ENCODE measurements around the gene GJC2.

The GJC2 gene

GRCh38 chr1:228157729-228158126 is 8.0 kb downstream of the GJC2 start:
- peaks cover 23% of the 10 kb centered on the region for H3K4me1 Mint-ChIP-seq
- H3K27ac Mint-ChIP-seq: no peak overlapping the region
- no peaks in the 10 kb centered on the region for H3K9me3 Mint-ChIP-seq
- H3K4me3 Mint-ChIP-seq: no peak overlapping the region
- no peaks in the 10 kb centered on the region for H3K27me3 Mint-ChIP-seq
- H3K36me3 Mint-ChIP-seq: no peaks in the 10 kb centered on the region

GRCh38 chr1:228158151-228159007 is 8.6 kb downstream of the GJC2 start:
- Mint-ChIP-seq H3K27me3 (no peaks in the 10 kb centered on the region), H3K36me3 (no peaks in the 10 kb centered on the region), H3K9me3 (no peaks in the 10 kb centered on the region), H3K4me3 (no peak overlapping the region), H3K4me1 (peaks cover 23% of the 10 kb centered on the region), H3K27ac (no peak overlapping the region)

GRCh38 chr1:228159008-228159665 is 9.4 kb downstream of the GJC2 start:
- no peaks in the 10 kb centered on the region for H3K27me3 Mint-ChIP-seq
- no peak overlapping the region for H3K4me3 Mint-ChIP-seq
- H3K36me3 Mint-ChIP-seq: no peaks in the 10 kb centered on the region
- H3K9me3 Mint-ChIP-seq: no peaks in the 10 kb centered on the region
- no peak overlapping the region for H3K27ac Mint-ChIP-seq
- H3K4me1 Mint-ChIP-seq: peaks cover 28% of the 10 kb centered on the region

GRCh38 chr1:228160201-228160761 is 10.6 kb downstream of the GJC2 start:
- Mint-ChIP-seq H3K9me3 (no peaks in the 10 kb centered on the region), H3K4me3 (no peak overlapping the region), H3K36me3 (no peaks in the 10 kb centered on the region), H3K27me3 (no peaks in the 10 kb centered on the region), H3K27ac (no peak overlapping the region), H3K4me1 (peaks cover 27% of the 10 kb centered on the region)

GRCh38 chr1:228161362-228161761 is 11.6 kb downstream of the GJC2 start:
- Mint-ChIP-seq H3K4me3 (no peak overlapping the region), H3K27ac (peak overlapping the region; percentile 82), H3K36me3 (no peaks in the 10 kb centered on the region), H3K27me3 (no peaks in the 10 kb centered on the region), H3K9me3 (no peaks in the 10 kb centered on the region), H3K4me1 (peaks cover 27% of the 10 kb centered on the region)

GRCh38 chr1:228161866-228162265 is 12.1 kb downstream of the GJC2 start:
- H3K4me1 Mint-ChIP-seq: peaks cover 31% of the 10 kb centered on the region
- H3K27ac Mint-ChIP-seq: peak overlapping the region; percentile 82
- no peaks in the 10 kb centered on the region for H3K36me3 Mint-ChIP-seq
- H3K4me3 Mint-ChIP-seq: peak overlapping the region; percentile 3
- H3K27me3 Mint-ChIP-seq: no peaks in the 10 kb centered on the region
- no peaks in the 10 kb centered on the region for H3K9me3 Mint-ChIP-seq

- no peak overlapping the region for H3K27ac Mint-ChIP-seq
Measured at GRCh38 chr1:228162286-228163006, 12.7 kb downstream of the GJC2 start.

GRCh38 chr1:228163007-228163753 is 13.4 kb downstream of the GJC2 start:
- no peak overlapping the region for H3K27ac Mint-ChIP-seq
- no peaks in the 10 kb centered on the region for H3K9me3 Mint-ChIP-seq
- peaks cover 40% of the 10 kb centered on the region for H3K4me1 Mint-ChIP-seq

More at GRCh38 chr1:228162286-228163006, 12.7 kb downstream of the GJC2 start:
- no peaks in the 10 kb centered on the region for H3K27me3 Mint-ChIP-seq
- no peak overlapping the region for H3K4me3 Mint-ChIP-seq
- no peaks in the 10 kb centered on the region for H3K36me3 Mint-ChIP-seq
- H3K4me1 Mint-ChIP-seq: peaks cover 34% of the 10 kb centered on the region
- no peaks in the 10 kb centered on the region for H3K9me3 Mint-ChIP-seq

GRCh38 chr1:228163776-228164519 is 14.2 kb downstream of the GJC2 start:
- H3K27me3 Mint-ChIP-seq: no peaks in the 10 kb centered on the region
- H3K4me1 Mint-ChIP-seq: peaks cover 40% of the 10 kb centered on the region
- H3K9me3 Mint-ChIP-seq: no peaks in the 10 kb centered on the region
- H3K4me3 Mint-ChIP-seq: peak overlapping the region; percentile 92
- H3K36me3 Mint-ChIP-seq: peaks cover 1% of the 10 kb centered on the region
- H3K27ac Mint-ChIP-seq: peak overlapping the region; percentile 90

More at GRCh38 chr1:228163007-228163753, 13.4 kb downstream of the GJC2 start:
- Mint-ChIP-seq H3K27me3 (no peaks in the 10 kb centered on the region), H3K36me3 (peaks cover 1% of the 10 kb centered on the region), H3K4me3 (no peak overlapping the region)

GRCh38 chr1:228164561-228165371 is 15.0 kb downstream of the GJC2 start:
- Mint-ChIP-seq H3K27ac (peak overlapping the region; percentile 96), H3K36me3 (peaks cover 1% of the 10 kb centered on the region), H3K27me3 (no peaks in the 10 kb centered on the region), H3K9me3 (no peaks in the 10 kb centered on the region), H3K4me3 (peak overlapping the region; percentile 92), H3K4me1 (peaks cover 44% of the 10 kb centered on the region)

GRCh38 chr1:228165372-228166169 is 15.8 kb downstream of the GJC2 start, which contains the start of gene IBA57:
Gene IBA57, plus strand, starts transcription at chr1:228165804. Its CDS starts 13 bp downstream, at chr1:228165817.
- Mint-ChIP-seq H3K4me1 (peaks cover 47% of the 10 kb centered on the region), H3K27me3 (no peaks in the 10 kb centered on the region), H3K4me3 (peak within 1 kb of the TSS; percentile 92), H3K9me3 (no peaks in the 10 kb centered on the region), H3K27ac (peak within 1 kb of the TSS; percentile 96), H3K36me3 (peaks cover 1% of the 10 kb centered on the region)

GRCh38 chr1:228166170-228166936 is 16.6 kb downstream of the GJC2 start:
- H3K27ac Mint-ChIP-seq: peak overlapping the region; percentile 95
- H3K27me3 Mint-ChIP-seq: no peaks in the 10 kb centered on the region
- H3K4me1 Mint-ChIP-seq: peaks cover 48% of the 10 kb centered on the region
- H3K36me3 Mint-ChIP-seq: peaks cover 1% of the 10 kb centered on the region
- no peaks in the 10 kb centered on the region for H3K9me3 Mint-ChIP-seq
- peak overlapping the region; percentile 88 for H3K4me3 Mint-ChIP-seq
